PC-9 (cell line): ENCODE measurements around the gene BPTF. TPM values are rescaled to one million over a fixed set of nuclear protein-coding genes. Genes with fewer than 3 reads are reported as not detected.
"Not testable (repeated sequence)": the region's sequence is repeated elsewhere in the genome, so short reads cannot be mapped to it uniquely, and the experiment has no call there.

Experiments used
- BruUV-seq: library from RNA; stranded (reverse); fragments of 400-500 nt; replicated peaks from 2 replicates; lab custom pipeline; 2021; lab: Mats Ljungman, UMichigan
- CTCF ChIA-PET: fragments of 300-600 bp; sonication (Branson Sonifier 250); formaldehyde crosslinking; loops from one replicate; lab custom pipeline; 2022; ENCODE audit warnings: antibody characterized with exemption; lab: Charles Lee
- POLR2A ChIA-PET: fragments of 300-600 bp; sonication (Branson Sonifier 250); formaldehyde crosslinking; loops from one replicate; lab custom pipeline; 2022; ENCODE audit warnings: antibody characterized with exemption; ENCODE audit not compliant: unreplicated experiment; lab: Charles Lee
- DNase-seq, 2 experiments: peaks; one replicate each; pipeline versions ENCODE4 v3.0.0 to v3.0.0-alpha.2; 2015 to 2022; ENCODE audit warnings: mixed read lengths in 1 of 2
- H2AFZ ChIP-seq: fragments of 200-600 bp; sonication (generic); 2 replicates; pipeline ENCODE4 v1.8.1; 2017; ENCODE audit warnings: antibody characterized with exemption
- H3F3A ChIP-seq: fragments of 200-600 bp; sonication (generic); 2 replicates; pipeline ENCODE4 v1.8.1; 2017; ENCODE audit warnings: antibody characterized with exemption, mild to moderate bottlenecking, low read depth; ENCODE audit not compliant: insufficient read depth
- H3K27ac ChIP-seq: fragments of 200-600 bp; sonication (generic); 2 replicates; pipeline ENCODE4 v1.6.1; 2016; ENCODE audit warnings: mixed run types
- H3K27me3 ChIP-seq: fragments of 200-600 bp; sonication (generic); 2 replicates; pipeline ENCODE4 v1.6.1; 2016; ENCODE audit warnings: low read depth, mixed run types; ENCODE audit not compliant: insufficient read depth
- H3K36me3 ChIP-seq: fragments of 200-600 bp; sonication (generic); 2 replicates; pipeline ENCODE4 v1.6.1; 2016; ENCODE audit warnings: low read depth, mixed run types
- H3K4me1 ChIP-seq: fragments of 200-600 bp; sonication (generic); replicated peaks from 2 replicates; pipeline ENCODE4 v1.6.1; 2016; ENCODE audit warnings: mixed run types; ENCODE audit not compliant: insufficient read depth
- H3K4me2 ChIP-seq: fragments of 200-600 bp; sonication (generic); 2 replicates; pipeline ENCODE4 v1.6.1; 2017; ENCODE audit warnings: mixed run types
- H3K4me3 ChIP-seq: fragments of 200-600 bp; sonication (generic); 2 replicates; pipeline ENCODE4 v1.6.1; 2016; ENCODE audit warnings: mixed run types
- H3K79me2 ChIP-seq: fragments of 200-600 bp; sonication (generic); 2 replicates; pipeline ENCODE4 v1.6.1; 2017; ENCODE audit warnings: low read depth, mixed run types
- H3K9me2 ChIP-seq: fragments of 200-600 bp; sonication (generic); 2 replicates; pipeline ENCODE4 v1.8.1; 2017; ENCODE audit warnings: mild to moderate bottlenecking; ENCODE audit not compliant: insufficient read depth
- H3K9me3 ChIP-seq: fragments of 200-600 bp; sonication (generic); 2 replicates; pipeline ENCODE4 v1.8.1; 2016; ENCODE audit warnings: low read depth; ENCODE audit not compliant: insufficient read depth
- H4K20me1 ChIP-seq: fragments of 200-600 bp; sonication (generic); 2 replicates; pipeline ENCODE4 v1.8.1; 2017; ENCODE audit not compliant: insufficient read depth
- EZH2 ChIP-seq: fragments of 200-600 bp; sonication (generic); IDR thresholded peaks from 2 replicates; pipeline ENCODE4 v1.8.0; 2017; ENCODE audit warnings: antibody characterized with exemption, low read depth
- intact Hi-C: fragments of 100-400 bp; cut with micrococcal nuclease; formaldehyde crosslinking; loops from one replicate; pipeline ENCODE4 v1.10.0; 2022; ENCODE audit not compliant: unreplicated experiment
- total RNA-seq: library from RNA; stranded (reverse); gene quantifications from 2 replicates; pipeline ENCODE4 v1.2.3, GENCODE V29; 2021
- TF ChIP-seq, protein P1 (sequence below): fragments of 200-600 bp; sonication (generic); conservative IDR thresholded peaks from 2 replicates; pipeline ENCODE4 v1.6.1; 2017; ENCODE audit warnings: mixed run types, antibody characterized with exemption, mild to moderate bottlenecking, moderate library complexity

The BPTF gene
- total RNA-seq, 1 experiment from 2014 or later = 95.6 TPM

DNA sequence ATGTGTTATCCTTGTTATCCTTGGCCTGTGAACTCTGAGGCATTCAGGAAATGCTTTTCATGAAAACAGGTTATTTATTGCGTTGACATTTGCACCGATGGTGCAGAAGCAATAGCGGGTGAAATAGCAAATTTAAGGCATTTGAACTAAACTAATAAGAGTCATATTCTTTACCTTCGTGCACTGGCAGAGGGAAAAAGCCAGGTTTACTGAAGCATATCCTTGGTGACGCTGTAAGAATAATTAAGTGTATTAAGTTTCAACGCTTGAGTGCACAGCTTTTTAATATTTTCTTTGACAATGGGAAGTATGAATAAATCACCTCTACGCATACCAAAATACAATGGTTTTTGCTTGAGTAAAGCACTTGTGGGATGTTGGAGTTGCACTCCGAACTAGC lies 196.7 kb downstream of the BPTF start:
- POLR2A ChIA-PET = no interaction called here
- DNase-seq = no peak
- Histone ChIP-seq H3K4me1 (peaks cover 13% of the 10 kb centered on the region), H3K4me2 (no peak overlapping the region), H3K4me3 (no peak overlapping the region), H3K9me3 (no peaks in the 10 kb centered on the region), H4K20me1 (no peaks in the 10 kb centered on the region), H3K27ac (no peak overlapping the region), H3K36me3 (no peaks in the 10 kb centered on the region), H3K9me2 (no peaks in the 10 kb centered on the region), H3F3A (peaks cover 25% of the 10 kb centered on the region), H3K79me2 (no peaks in the 10 kb centered on the region), H2AFZ (no peak overlapping the region), H3K27me3 (no peaks in the 10 kb centered on the region)
- TF ChIP-seq EZH2 = no peak
- TF ChIP-seq, protein P1, sequence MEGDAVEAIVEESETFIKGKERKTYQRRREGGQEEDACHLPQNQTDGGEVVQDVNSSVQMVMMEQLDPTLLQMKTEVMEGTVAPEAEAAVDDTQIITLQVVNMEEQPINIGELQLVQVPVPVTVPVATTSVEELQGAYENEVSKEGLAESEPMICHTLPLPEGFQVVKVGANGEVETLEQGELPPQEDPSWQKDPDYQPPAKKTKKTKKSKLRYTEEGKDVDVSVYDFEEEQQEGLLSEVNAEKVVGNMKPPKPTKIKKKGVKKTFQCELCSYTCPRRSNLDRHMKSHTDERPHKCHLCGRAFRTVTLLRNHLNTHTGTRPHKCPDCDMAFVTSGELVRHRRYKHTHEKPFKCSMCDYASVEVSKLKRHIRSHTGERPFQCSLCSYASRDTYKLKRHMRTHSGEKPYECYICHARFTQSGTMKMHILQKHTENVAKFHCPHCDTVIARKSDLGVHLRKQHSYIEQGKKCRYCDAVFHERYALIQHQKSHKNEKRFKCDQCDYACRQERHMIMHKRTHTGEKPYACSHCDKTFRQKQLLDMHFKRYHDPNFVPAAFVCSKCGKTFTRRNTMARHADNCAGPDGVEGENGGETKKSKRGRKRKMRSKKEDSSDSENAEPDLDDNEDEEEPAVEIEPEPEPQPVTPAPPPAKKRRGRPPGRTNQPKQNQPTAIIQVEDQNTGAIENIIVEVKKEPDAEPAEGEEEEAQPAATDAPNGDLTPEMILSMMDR = no peak
- no TSS peak for BruUV-seq
- intact Hi-C loops = no loop called here
- CTCF ChIA-PET = no interaction called here

DNA sequence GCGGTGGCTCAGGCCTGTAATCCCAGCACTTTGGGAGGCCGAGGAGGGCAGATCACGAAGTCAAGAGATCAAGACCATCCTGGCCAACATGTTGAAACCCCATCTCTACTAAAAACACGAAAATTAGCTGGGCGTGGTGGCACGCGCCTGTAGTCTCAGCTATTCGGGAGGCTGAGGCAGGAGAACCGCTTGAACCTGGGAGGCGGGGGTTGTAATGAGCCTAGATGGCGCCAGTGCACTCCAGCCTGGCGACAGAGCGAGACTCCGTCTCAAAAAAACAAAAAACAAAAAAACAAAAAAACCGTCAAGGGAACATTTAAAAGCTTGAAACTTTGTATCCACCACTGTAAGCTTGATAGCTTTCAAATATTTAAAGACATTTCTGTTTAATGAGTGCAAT lies 197.2 kb downstream of the BPTF start:
- H3K4me2 ChIP-seq, H3K27ac ChIP-seq, H3K36me3 ChIP-seq, H3K27me3 ChIP-seq, BruUV-seq, DNase-seq, H3K9me2 ChIP-seq, H3K9me3 ChIP-seq, H4K20me1 ChIP-seq, H3K4me3 ChIP-seq, H2AFZ ChIP-seq, CTCF ChIA-PET, intact Hi-C loops, POLR2A ChIA-PET, H3K79me2 ChIP-seq: not testable (repeated sequence)
- peaks cover 13% of the 10 kb centered on the region for H3K4me1 ChIP-seq
- peaks cover 23% of the 10 kb centered on the region for H3F3A ChIP-seq

DNA sequence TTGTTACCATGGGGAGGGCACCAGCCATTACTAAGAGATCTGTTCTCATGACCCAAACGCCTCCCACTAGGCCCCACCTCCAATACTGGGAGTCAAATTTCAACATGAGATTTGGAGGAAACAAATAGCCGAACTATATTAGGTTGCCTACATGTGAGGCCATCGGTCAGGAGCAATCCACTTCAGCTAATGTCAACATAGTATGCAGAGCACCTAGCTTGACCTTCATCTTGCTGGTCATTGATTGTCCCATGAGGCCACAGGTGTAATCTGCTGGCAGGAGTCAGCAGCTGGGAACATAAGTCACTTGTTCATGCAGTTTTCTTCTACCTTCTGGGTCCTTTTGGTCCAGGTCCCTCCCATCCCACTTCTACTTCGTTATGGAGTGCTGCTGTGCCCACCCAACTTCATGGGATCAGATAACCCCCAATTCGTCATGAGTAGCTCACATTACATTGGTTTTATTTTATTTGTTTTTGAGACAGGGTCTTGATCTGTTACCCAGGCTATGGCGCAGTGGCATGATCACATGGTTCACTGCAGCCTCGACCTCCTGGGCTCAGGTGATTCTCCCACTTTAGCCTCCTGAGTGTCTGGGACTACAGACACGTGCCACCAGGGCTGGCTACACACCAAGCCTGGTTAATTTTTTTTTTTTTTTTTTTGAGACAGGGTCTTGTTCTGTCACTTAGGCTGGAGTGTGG lies 204.4 kb downstream of the BPTF start:
- H3K4me2 ChIP-seq = no peak overlapping the region
- H3K36me3 ChIP-seq = no peaks in the 10 kb centered on the region
- BruUV-seq = no TSS peak
- no peaks in the 10 kb centered on the region for H3K27me3 ChIP-seq
- H2AFZ ChIP-seq = no peak overlapping the region
- ChIA-PET CTCF (interaction anchor here (0.7 kb wide), 1 partner anchor 185 kb away, joined by 7 read pairs; no protein-coding TSS in a partner anchor), POLR2A (no interaction called here)
- H3K4me3 ChIP-seq = no peak overlapping the region
- no peaks in the 10 kb centered on the region for H3K79me2 ChIP-seq
- H3K27ac ChIP-seq = no peak overlapping the region
- H4K20me1 ChIP-seq = no peaks in the 10 kb centered on the region
- DNase-seq = no peak
- H3K4me1 ChIP-seq = peaks cover 8% of the 10 kb centered on the region
- TF ChIP-seq EZH2 = no peak
- TF ChIP-seq, protein P1 = no peak
- H3K9me2 ChIP-seq = no peaks in the 10 kb centered on the region; the same call in 1 of the 2 replicates
- H3F3A ChIP-seq = peaks cover 3% of the 10 kb centered on the region; the same call in 1 of the 2 replicates
- intact Hi-C loops = no loop called here
- no peaks in the 10 kb centered on the region for H3K9me3 ChIP-seq

Other genes with a start within 250 kb of the BPTF start
- gene NOL11, start 107.6 kb upstream of the BPTF start, total RNA-seq = 22.3 and 38.2 TPM in 2 replicates
- 14.5 and 15.5 TPM in 2 replicates for gene C17orf58, start 171.0 kb downstream of the BPTF start, total RNA-seq
- gene KPNA2, start 210.2 kb downstream of the BPTF start, total RNA-seq = 175 and 201 TPM in 2 replicates